Posterior cingulate gyrus (tissue), 11 donors: ENCODE measurements around the gene CHD9.
A peak's percentile ranks its signal among the peaks of the same experiment; 100 is the strongest.

Experiments used
- DNase-seq, 10 donors: peaks; one replicate each; pipeline versions ENCODE4 v3.0.0 to v3.0.0-alpha.2; 2020 to 2021; ENCODE audit warnings: mixed read lengths in 3 of 10
- intact Hi-C: fragments of 100-400 bp; cut with DNase I; formaldehyde crosslinking; loops from one replicate; pipeline ENCODE4 v1.15.1; 2023

CHD9 gene

GRCh38 chr16:53121661-53122060, 66.9 kb downstream of the CHD9 start:
- intact Hi-C loops = no loop called here
- DNase-seq = no peak

GRCh38 chr16:53123747-53124146, 69.0 kb downstream of the CHD9 start:
- intact Hi-C loops = no loop called here
- no peak for DNase-seq

- intact Hi-C loops = no loop called here
- no peak for DNase-seq
These were observed 71.6 kb downstream of the CHD9 start for GRCh38 chr16:53126390-53126789.

- DNase-seq = peak in 1 of 10 donors; percentile 30
- intact Hi-C loops = loop anchor here (1.0 to 2.0 kb wide), 5 partner anchors 29 to 153 kb away; no protein-coding TSS in a partner anchor
These were observed 74.7 kb downstream of the CHD9 start for GRCh38 chr16:53129281-53130158.

- intact Hi-C loops = loop anchor here (1.0 to 2.0 kb wide), 4 partner anchors 40 to 152 kb away; no protein-coding TSS in a partner anchor
- peak; percentile 87 to 99 (median 95) for DNase-seq
These were observed 75.6 kb downstream of the CHD9 start for GRCh38 chr16:53130159-53131049.

- intact Hi-C loops = loop anchor here (2.0 kb wide), 2 partner anchors 40 to 152 kb away; no protein-coding TSS in a partner anchor
- no peak for DNase-seq
These were observed 76.2 kb downstream of the CHD9 start for GRCh38 chr16:53131050-53131362.

- intact Hi-C loops = loop anchor here (2.0 kb wide), 2 partner anchors 41 to 151 kb away; no protein-coding TSS in a partner anchor
- DNase-seq = peak; percentile 15 to 90 (median 42)
These were observed 76.7 kb downstream of the CHD9 start for GRCh38 chr16:53131363-53132071.

GRCh38 chr16:53132406-53132805, 77.6 kb downstream of the CHD9 start:
- no peak for DNase-seq
- intact Hi-C loops = no loop called here

GRCh38 chr16:53135329-53135728, 80.5 kb downstream of the CHD9 start:
- DNase-seq = no peak
- intact Hi-C loops = no loop called here

- DNase-seq = no peak
These were observed 88.2 kb downstream of the CHD9 start for GRCh38 chr16:53142823-53143568.

GRCh38 chr16:53147500-53148065, 92.8 kb downstream of the CHD9 start:
- DNase-seq = no peak
- intact Hi-C loops = no loop called here

More at GRCh38 chr16:53142823-53143568, 88.2 kb downstream of the CHD9 start:
- intact Hi-C loops = no loop called here

GRCh38 chr16:53150769-53151168, 96.0 kb downstream of the CHD9 start:
- DNase-seq = no peak
- intact Hi-C loops = no loop called here

GRCh38 chr16:53152329-53152728, 97.5 kb downstream of the CHD9 start:
- intact Hi-C loops = no loop called here
- no peak for DNase-seq

GRCh38 chr16:53153130-53153529, 98.3 kb downstream of the CHD9 start:
- no peak for DNase-seq
- intact Hi-C loops = no loop called here

- DNase-seq = no peak
- intact Hi-C loops = no loop called here
These were observed 99.7 kb downstream of the CHD9 start for GRCh38 chr16:53154513-53154912.

- intact Hi-C loops = no loop called here
- DNase-seq = no peak
These were observed 101.7 kb downstream of the CHD9 start for GRCh38 chr16:53156516-53156915.

- no peak for DNase-seq
- intact Hi-C loops = loop anchor here (1.0 kb wide), 1 partner anchor 106 kb away; the partner anchor contains the start of gene CHD9
These were observed 105.1 kb downstream of the CHD9 start for GRCh38 chr16:53159781-53160436.

- intact Hi-C loops = no loop called here
- no peak for DNase-seq
These were observed 111.3 kb downstream of the CHD9 start for GRCh38 chr16:53166099-53166498.

GRCh38 chr16:53168744-53169143, 114.0 kb downstream of the CHD9 start:
- intact Hi-C loops = no loop called here
- DNase-seq = no peak
